Measurements from ENCODE around the gene DIDO1. TPM values are rescaled to one million over a fixed set of nuclear protein-coding genes. Genes with fewer than 3 reads are reported as not detected.

Gene DIDO1
- total RNA-seq, 4 donors from 2014 or later: 72.5 to 143 (median 105) TPM

DNA sequence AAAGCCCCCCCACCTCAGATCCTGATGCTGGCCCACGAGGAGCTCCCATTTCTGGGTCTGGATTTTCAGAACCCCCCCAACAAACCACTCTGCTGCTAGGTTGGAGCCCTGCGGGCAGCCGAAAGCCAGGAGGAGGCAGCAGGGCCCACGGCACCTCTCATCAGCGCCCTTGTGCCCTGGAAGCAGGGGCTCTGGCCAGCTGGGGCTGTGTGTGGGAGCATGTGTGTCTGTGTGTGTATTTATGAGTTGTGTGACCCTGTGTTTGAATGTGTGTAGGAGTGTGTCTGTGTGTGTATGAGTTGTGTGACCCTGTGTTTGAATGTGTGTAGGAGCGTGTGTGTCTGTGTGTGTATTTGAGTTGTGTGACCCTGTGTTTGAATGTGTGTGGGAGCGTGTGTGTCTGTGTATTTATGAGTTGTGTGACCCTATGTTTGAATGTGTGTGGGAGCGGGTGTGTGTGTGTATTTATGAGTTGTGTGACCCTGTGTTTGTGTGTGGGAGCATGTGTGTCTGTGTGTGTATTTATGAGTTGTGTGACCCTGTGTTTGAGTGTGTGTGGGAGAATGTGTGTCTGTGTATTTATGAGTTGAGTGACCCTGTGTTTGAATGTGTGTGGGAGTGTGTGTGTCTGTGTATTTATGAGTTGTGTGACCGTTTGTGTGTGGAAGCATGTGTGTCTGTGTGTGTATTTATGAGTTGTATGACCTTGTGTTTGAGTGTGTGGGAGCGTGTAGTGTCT is 45.1 kb upstream of the DIDO1 start:
- H3K9me3 ChIP-seq: no peaks in the 10 kb centered on the region
- H3K4me3 ChIP-seq: no peak overlapping the region
- no peak for DNase-seq
- H3K27ac ChIP-seq: no peak overlapping the region
- H3K36me3 ChIP-seq: no peaks in the 10 kb centered on the region
- H3K4me1 ChIP-seq: peaks cover 0 to 10% (median 4%) of the 10 kb centered on the region in 4 donors
- H3K27me3 ChIP-seq: peaks cover 0 to 18% of the 10 kb centered on the region in 2 donors
- TF ChIP-seq POLR2A (IDR thresholded peaks at IDR 0.05): no peak
- TF ChIP-seq, protein P1, sequence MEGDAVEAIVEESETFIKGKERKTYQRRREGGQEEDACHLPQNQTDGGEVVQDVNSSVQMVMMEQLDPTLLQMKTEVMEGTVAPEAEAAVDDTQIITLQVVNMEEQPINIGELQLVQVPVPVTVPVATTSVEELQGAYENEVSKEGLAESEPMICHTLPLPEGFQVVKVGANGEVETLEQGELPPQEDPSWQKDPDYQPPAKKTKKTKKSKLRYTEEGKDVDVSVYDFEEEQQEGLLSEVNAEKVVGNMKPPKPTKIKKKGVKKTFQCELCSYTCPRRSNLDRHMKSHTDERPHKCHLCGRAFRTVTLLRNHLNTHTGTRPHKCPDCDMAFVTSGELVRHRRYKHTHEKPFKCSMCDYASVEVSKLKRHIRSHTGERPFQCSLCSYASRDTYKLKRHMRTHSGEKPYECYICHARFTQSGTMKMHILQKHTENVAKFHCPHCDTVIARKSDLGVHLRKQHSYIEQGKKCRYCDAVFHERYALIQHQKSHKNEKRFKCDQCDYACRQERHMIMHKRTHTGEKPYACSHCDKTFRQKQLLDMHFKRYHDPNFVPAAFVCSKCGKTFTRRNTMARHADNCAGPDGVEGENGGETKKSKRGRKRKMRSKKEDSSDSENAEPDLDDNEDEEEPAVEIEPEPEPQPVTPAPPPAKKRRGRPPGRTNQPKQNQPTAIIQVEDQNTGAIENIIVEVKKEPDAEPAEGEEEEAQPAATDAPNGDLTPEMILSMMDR (IDR thresholded peaks at IDR 0.05): no peak

DNA sequence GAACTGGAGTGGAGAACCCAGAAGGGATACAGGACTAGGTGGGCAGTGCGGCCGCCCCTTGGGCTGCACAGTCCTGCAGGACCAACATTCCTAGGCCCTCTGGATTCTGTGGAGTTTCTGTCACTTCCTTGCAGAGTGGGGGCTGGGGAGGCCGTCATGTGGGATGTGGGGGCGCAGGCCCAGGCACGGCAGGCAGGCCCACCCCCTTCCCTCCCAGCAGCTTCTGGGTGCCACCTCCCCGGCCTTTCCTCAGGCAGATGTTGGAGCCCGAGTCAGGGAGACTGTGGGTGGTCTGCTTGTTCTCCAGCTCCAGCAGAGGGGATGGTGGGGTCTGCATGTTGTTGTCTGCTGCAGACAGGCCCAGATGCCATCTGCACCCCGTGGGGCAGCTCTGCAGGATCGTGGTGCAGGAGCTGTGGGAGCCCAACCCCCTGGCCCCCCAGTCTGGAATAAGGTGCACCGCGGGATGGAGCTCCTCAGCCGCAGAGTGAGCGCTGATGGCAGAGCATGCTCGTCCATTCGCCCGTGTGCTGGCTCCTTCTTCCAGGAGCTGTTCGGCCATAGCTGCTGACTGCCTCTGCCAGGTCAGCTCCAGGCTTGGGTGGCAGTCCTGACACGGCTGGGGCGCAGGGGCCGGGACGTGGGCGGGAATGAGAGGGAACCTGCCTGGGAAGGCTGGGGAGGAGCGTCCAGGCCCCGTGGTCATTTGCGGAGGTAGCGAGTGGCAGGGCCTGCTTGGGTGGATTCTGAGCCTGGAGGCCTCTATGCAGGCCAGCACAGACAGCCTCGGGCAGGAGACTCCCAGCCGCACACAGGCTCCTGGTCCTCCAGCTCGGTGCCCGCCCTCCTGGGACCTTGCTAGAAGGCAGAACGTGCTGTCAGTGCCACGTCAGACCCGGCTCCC is 44.3 kb upstream of the DIDO1 start:
- Histone ChIP-seq H3K27ac (no peak overlapping the region), H3K4me3 (no peak overlapping the region), H3K36me3 (no peaks in the 10 kb centered on the region), H3K4me1 (peaks cover 0 to 10% (median 4%) of the 10 kb centered on the region in 4 donors), H3K9me3 (no peaks in the 10 kb centered on the region), H3K27me3 (peaks cover 0 to 18% of the 10 kb centered on the region in 2 donors)
- no peak for DNase-seq
- TF ChIP-seq, protein P1 (IDR thresholded peaks at IDR 0.05): no peak
- TF ChIP-seq POLR2A (IDR thresholded peaks at IDR 0.05): no peak

DNA sequence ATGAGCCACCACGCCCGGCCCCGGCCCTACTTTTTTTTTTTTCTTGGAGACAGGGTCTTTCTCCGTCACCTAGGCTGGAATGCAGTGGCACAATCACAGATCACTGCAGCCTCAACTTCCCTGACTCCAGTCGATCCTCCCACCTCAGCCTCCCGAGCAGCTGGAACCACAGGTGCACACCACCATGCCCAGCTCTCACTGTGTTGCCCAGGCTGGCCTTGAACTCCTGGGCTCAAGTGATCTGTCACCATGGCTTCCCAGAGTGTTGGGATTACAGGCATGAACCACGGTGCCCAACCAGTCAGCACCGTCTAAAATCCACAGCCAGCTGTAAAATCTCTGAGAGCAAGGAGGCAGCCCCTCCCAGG is 43.6 kb upstream of the DIDO1 start:
- H3K36me3 ChIP-seq: no peaks in the 10 kb centered on the region
- H3K4me1 ChIP-seq: peaks cover 0 to 10% (median 4%) of the 10 kb centered on the region in 4 donors
- no peaks in the 10 kb centered on the region for H3K9me3 ChIP-seq
- TF ChIP-seq POLR2A (IDR thresholded peaks at IDR 0.05): no peak
- TF ChIP-seq, protein P1 (IDR thresholded peaks at IDR 0.05): no peak
- no peak overlapping the region for H3K27ac ChIP-seq
- H3K27me3 ChIP-seq: peaks cover 0 to 18% of the 10 kb centered on the region in 2 donors
- DNase-seq: no peak
- H3K4me3 ChIP-seq: no peak overlapping the region

DNA sequence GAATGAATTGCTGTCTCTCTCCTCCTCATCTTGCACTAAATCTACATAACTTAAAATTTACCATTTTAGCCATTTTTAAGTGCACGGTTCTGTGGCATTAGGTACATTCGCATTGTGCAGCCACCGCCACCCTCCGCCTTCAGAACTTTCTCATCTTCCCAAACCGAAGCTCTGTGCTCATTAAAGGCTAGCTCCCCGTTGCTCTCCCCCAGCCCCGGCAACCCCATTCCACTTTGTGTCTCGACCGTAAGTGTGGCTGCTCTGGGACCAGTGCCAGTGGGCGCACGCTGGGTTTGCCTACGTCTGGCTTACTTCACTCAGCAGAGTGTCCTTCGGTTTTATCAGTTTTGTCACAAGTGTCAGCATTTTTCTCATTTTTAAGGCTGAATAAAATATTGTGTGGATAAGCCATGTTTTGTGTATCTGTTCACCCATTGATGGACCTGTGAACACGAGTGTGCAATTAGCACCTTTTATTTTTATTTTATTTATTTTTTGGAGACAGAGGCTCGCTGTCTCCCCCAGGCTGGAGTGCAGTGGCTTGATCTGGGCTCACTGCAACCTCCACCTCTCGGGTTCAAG is 43.0 kb upstream of the DIDO1 start:
- H3K4me3 ChIP-seq: no peak overlapping the region
- H3K27me3 ChIP-seq: peaks cover 0 to 14% of the 10 kb centered on the region in 2 donors
- DNase-seq: no peak
- H3K4me1 ChIP-seq: peaks cover 0 to 10% (median 4%) of the 10 kb centered on the region in 4 donors
- no peaks in the 10 kb centered on the region for H3K36me3 ChIP-seq
- H3K9me3 ChIP-seq: no peaks in the 10 kb centered on the region
- no peak overlapping the region for H3K27ac ChIP-seq
- no peak for TF ChIP-seq POLR2A (IDR thresholded peaks at IDR 0.05)
- TF ChIP-seq, protein P1 (IDR thresholded peaks at IDR 0.05): no peak

DNA sequence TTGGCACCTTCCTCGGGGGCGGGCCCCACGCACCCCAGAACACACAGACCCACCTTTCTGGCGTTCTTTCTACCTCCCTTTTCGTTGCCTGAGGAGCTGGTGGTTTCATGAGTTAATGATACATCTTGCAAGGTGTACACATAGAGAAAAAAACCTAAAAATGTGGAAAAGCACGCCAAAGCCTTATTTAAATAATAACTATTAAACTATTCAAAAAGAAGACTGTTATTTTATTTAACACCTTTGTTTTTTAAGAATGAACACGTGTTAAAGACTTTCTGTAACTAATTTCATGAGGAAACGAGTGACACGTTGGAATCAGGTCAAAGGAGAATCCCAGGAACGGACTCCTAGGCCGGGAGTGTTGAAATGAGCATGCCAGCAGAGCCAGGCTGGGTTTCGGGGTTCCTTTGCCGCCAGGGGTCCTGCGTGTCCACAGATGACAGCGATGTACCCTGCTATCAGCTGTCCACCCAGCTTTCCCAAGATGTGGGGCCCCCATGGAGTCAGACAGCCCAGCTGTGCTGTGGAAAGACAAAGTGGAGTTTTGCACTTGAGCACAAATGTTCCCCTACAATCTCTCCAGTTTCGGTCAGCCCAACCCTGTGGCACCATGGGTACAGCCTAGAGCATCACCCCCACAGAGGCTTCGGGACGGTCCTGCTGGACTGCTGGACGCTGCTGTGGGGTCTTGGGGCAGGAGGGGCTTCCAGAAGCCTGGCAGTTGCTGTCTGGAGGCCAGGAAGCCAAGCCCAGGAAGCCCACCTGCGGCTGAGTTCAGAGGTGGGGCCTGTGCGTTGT is 42.3 kb upstream of the DIDO1 start:
- no peak for TF ChIP-seq POLR2A (IDR thresholded peaks at IDR 0.05)
- TF ChIP-seq, protein P1 (IDR thresholded peaks at IDR 0.05): no peak
- no peak for DNase-seq
- Histone ChIP-seq H3K36me3 (no peaks in the 10 kb centered on the region), H3K4me1 (peaks cover 0 to 10% (median 4%) of the 10 kb centered on the region in 4 donors), H3K27ac (no peak overlapping the region), H3K4me3 (no peak overlapping the region), H3K27me3 (peaks cover 0 to 9% of the 10 kb centered on the region in 2 donors), H3K9me3 (no peaks in the 10 kb centered on the region)

Data from Peyer's patch (tissue), 4 donors.